CD8-positive, alpha-beta memory T cell (primary cell): ENCODE data around the gene KAT2A. TPM values are rescaled to one million over a fixed set of nuclear protein-coding genes. Genes with fewer than 3 reads are reported as not detected.

Source experiments
- CTCF ChIA-PET: fragments of 350-600 bp; sonication (Branson Sonifier 250); formaldehyde crosslinking; loops from one replicate; lab custom pipeline; 2021; ENCODE audit warnings: antibody characterized with exemption; lab: Charles Lee
- POLR2A ChIA-PET: fragments of 350-600 bp; sonication (Branson Sonifier 250); formaldehyde crosslinking; loops from one replicate; lab custom pipeline; 2021; ENCODE audit warnings: antibody characterized with exemption; lab: Charles Lee
- DNase-seq, 5 donors: peaks; one replicate each; pipeline versions ENCODE4 v3.0.0 to v3.0.0-alpha.2; 2020 to 2022; ENCODE audit warnings: mixed read lengths in 1 of 5
- H3K27ac ChIP-seq: one replicate; pipeline ENCODE4 v1.7.0; 2013; ENCODE audit warnings: low read depth, mild to moderate bottlenecking, low read length, moderate library complexity
- H3K27me3 ChIP-seq: 2 replicates; pipeline ENCODE4 v1.7.0; 2013; ENCODE audit warnings: low read length, mild to moderate bottlenecking; ENCODE audit not compliant: insufficient read depth, poor library complexity, severe bottlenecking
- H3K36me3 ChIP-seq: 2 replicates; pipeline ENCODE4 v1.7.0; 2013; ENCODE audit warnings: mild to moderate bottlenecking, low read length, moderate library complexity; ENCODE audit not compliant: insufficient read depth
- H3K4me1 ChIP-seq: 2 replicates; pipeline ENCODE4 v1.7.0; 2013; ENCODE audit warnings: mild to moderate bottlenecking, low read length, moderate library complexity; ENCODE audit not compliant: insufficient read depth
- H3K4me3 ChIP-seq: 2 replicates; pipeline ENCODE4 v1.7.0; 2013; ENCODE audit warnings: mild to moderate bottlenecking, low read length
- H3K9me3 ChIP-seq: 2 replicates; pipeline ENCODE4 v1.7.0; 2013; ENCODE audit warnings: mild to moderate bottlenecking, low read length
- H3K27ac Mint-ChIP-seq, 8 donors: one replicate each; pipeline ENCODE4 v1.8.0; 2020 to 2021; ENCODE audit warnings: mixed read lengths in 8 of 8, mild to moderate bottlenecking in 6 of 8, inconsistent platforms in 3 of 8, moderate library complexity in 3 of 8
- H3K27me3 Mint-ChIP-seq, 2 donors: one replicate each; pipeline ENCODE4 v1.8.0; 2020 to 2021; ENCODE audit warnings: mixed read lengths in 2 of 2, mild to moderate bottlenecking in 1 of 2, moderate library complexity in 1 of 2
- H3K36me3 Mint-ChIP-seq, 3 donors: one replicate each; pipeline ENCODE4 v1.8.0; 2020 to 2021; ENCODE audit warnings: mixed read lengths in 3 of 3, inconsistent platforms in 1 of 3, mild to moderate bottlenecking in 1 of 3
- H3K4me1 Mint-ChIP-seq, 3 donors: one replicate each; pipeline ENCODE4 v1.8.0; 2020 to 2021; ENCODE audit warnings: mixed read lengths in 3 of 3, inconsistent platforms in 1 of 3, mild to moderate bottlenecking in 1 of 3
- H3K4me3 Mint-ChIP-seq, 7 donors: one replicate each; pipeline ENCODE4 v1.8.0; 2020 to 2021; ENCODE audit warnings: mixed read lengths in 7 of 7, mild to moderate bottlenecking in 6 of 7, moderate library complexity in 4 of 7, inconsistent platforms in 2 of 7
- H3K9me3 Mint-ChIP-seq, 5 donors: one replicate each; pipeline ENCODE4 v1.8.0; 2020 to 2022; ENCODE audit warnings: mixed read lengths in 5 of 5, mild to moderate bottlenecking in 3 of 5, moderate library complexity in 2 of 5, inconsistent platforms in 1 of 5
- polyA plus RNA-seq: library from polyadenylated mRNA; unstranded; fragments of 300-500 nt; fragmentation: Illumina TruSeq; gene quantifications from one replicate; pipeline ENCODE4 v1.2.3, GENCODE V29; 2021
- total RNA-seq, 2 experiments: library from RNA; stranded (reverse); gene quantifications; one replicate each; pipeline ENCODE4 v1.2.3, GENCODE V29; 2021

Gene KAT2A
- total and polyA plus RNA-seq, 3 experiments from 2014 or later: 8.5 to 53.3 (median 52.5) TPM

- POLR2A ChIA-PET: no interaction called here
- H3K27me3 Mint-ChIP-seq: peaks cover 5 to 13% of the 10 kb centered on the region in 2 donors
- H3K9me3 Mint-ChIP-seq: no peaks in the 10 kb centered on the region
- H3K36me3 Mint-ChIP-seq: peaks cover 0 to 5% (median 0%) of the 10 kb centered on the region in 3 donors
- Histone ChIP-seq H3K27ac (no peak overlapping the region), H3K36me3 (no peaks in the 10 kb centered on the region), H3K27me3 (no peaks in the 10 kb centered on the region), H3K9me3 (no peaks in the 10 kb centered on the region), H3K4me1 (no peaks in the 10 kb centered on the region), H3K4me3 (no peak overlapping the region)
- no peak for DNase-seq
- H3K27ac Mint-ChIP-seq: no peak overlapping the region
- CTCF ChIA-PET: no interaction called here
- no peak overlapping the region for H3K4me3 Mint-ChIP-seq
- H3K4me1 Mint-ChIP-seq: no peaks in the 10 kb centered on the region
These were observed 42.6 kb downstream of the KAT2A start for GRCh38 chr17:42078396-42079043.

DNA sequence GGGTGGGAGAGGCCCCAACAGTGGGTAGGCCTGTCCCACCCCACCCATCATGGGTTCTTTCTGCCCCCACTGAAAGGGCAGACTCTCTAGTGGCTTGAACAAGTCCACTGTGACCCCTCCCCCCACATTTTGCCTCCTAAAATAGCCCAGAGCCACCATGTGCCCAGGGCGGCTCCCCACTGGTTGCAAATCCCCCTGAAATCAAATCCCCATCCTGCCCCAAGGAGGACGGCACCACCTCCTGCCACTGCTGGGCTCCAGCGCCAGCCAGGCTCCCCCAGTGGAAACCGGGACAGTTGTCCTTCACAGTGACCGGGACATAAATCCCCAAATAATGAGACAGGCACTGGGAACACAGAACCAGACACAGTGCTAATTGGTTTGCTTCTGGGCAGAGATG, 43.4 kb downstream of the KAT2A start:
- H3K4me3 Mint-ChIP-seq: no peak overlapping the region
- no peaks in the 10 kb centered on the region for H3K9me3 Mint-ChIP-seq
- no peak for DNase-seq
- Histone ChIP-seq H3K9me3 (no peaks in the 10 kb centered on the region), H3K27ac (no peak overlapping the region), H3K36me3 (no peaks in the 10 kb centered on the region), H3K27me3 (no peaks in the 10 kb centered on the region), H3K4me3 (no peak overlapping the region), H3K4me1 (no peaks in the 10 kb centered on the region)
- H3K4me1 Mint-ChIP-seq: peaks cover 0 to 2% (median 1%) of the 10 kb centered on the region in 3 donors
- H3K36me3 Mint-ChIP-seq: peaks cover 0 to 5% (median 0%) of the 10 kb centered on the region in 3 donors
- CTCF ChIA-PET: no interaction called here
- POLR2A ChIA-PET: no interaction called here
- peaks cover 10 to 18% of the 10 kb centered on the region in 2 donors for H3K27me3 Mint-ChIP-seq
- no peak overlapping the region for H3K27ac Mint-ChIP-seq

GRCh38 chr17:42076797-42077559, 44.2 kb downstream of the KAT2A start:
- H3K4me3 ChIP-seq: no peak overlapping the region
- no peak for DNase-seq
- CTCF ChIA-PET: interaction anchor here (0.9 to 1.0 kb wide), 3 partner anchors 9 to 261 kb away, joined by 3 to 4 read pairs (median 3); no protein-coding TSS in a partner anchor

GRCh38 chr17:42075789-42076188, 45.4 kb downstream of the KAT2A start:
- POLR2A ChIA-PET: no interaction called here

More at GRCh38 chr17:42076797-42077559, 44.2 kb downstream of the KAT2A start:
- Histone ChIP-seq H3K9me3 (no peaks in the 10 kb centered on the region), H3K36me3 (no peaks in the 10 kb centered on the region), H3K27me3 (peaks cover 4% of the 10 kb centered on the region), H3K4me1 (peaks cover 4% of the 10 kb centered on the region), H3K27ac (no peak overlapping the region)
- Mint-ChIP-seq H3K27ac (peak overlapping the region in 1 of 8 donors; percentile 38), H3K36me3 (peaks cover 0 to 5% (median 0%) of the 10 kb centered on the region in 3 donors), H3K9me3 (no peaks in the 10 kb centered on the region), H3K27me3 (peaks cover 11 to 21% of the 10 kb centered on the region in 2 donors), H3K4me3 (no peak overlapping the region), H3K4me1 (peaks cover 1 to 6% (median 2%) of the 10 kb centered on the region in 3 donors)
- POLR2A ChIA-PET: no interaction called here

DNA sequence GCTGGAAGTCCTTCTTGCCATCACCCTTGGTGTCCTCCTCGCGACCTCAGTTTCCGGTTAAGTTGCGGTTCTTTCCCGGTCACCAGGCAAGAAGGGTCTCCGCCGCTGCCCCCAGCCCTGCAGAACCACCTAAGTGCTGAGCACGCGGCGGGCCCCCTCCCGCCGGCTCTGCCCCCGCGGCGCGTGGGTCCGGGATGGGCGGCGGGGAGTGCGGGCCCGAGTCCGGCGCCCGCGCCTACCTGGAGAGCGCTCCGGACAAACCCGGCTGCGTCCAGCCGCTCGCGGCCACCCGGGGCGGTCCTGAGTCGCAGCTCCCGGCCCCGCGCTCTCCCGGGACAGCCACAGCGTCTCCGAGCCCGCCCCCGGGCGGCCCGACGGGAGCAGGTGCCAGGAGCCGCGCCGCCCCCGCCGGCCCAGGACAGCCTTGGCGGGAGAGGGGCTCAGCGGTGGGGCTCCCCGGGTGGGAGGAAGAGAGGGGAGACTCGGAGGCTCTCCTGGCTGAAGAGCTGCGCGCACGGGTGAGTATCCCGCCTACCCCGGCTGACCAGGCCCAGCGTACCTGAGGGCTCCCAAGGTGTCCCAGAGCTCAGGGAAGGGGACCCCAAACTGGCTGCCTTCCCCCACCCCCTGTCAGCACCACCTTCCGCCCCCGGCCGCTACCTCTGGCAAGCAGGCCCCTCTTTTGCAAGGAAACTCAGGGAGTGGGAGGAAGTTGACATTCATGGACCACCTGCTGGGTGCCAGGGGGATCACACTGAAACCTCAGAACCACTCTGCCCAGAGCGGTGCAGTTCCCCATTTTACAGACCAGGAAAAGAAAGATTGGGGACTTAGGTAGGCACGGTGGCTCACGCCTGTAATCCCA, 48.6 kb downstream of the KAT2A start:
- no peak for DNase-seq

More at GRCh38 chr17:42075789-42076188, 45.4 kb downstream of the KAT2A start:
- Histone ChIP-seq H3K27ac (no peak overlapping the region), H3K27me3 (peaks cover 9% of the 10 kb centered on the region), H3K9me3 (no peaks in the 10 kb centered on the region), H3K4me1 (peaks cover 8% of the 10 kb centered on the region), H3K36me3 (no peaks in the 10 kb centered on the region), H3K4me3 (no peak overlapping the region)
- peaks cover 13 to 30% of the 10 kb centered on the region in 2 donors for H3K27me3 Mint-ChIP-seq
- CTCF ChIA-PET: no interaction called here
- no peak overlapping the region for H3K27ac Mint-ChIP-seq
- H3K36me3 Mint-ChIP-seq: peaks cover 0 to 5% (median 0%) of the 10 kb centered on the region in 3 donors
- peaks cover 4 to 14% (median 5%) of the 10 kb centered on the region in 3 donors for H3K4me1 Mint-ChIP-seq
- H3K4me3 Mint-ChIP-seq: no peak overlapping the region
- no peaks in the 10 kb centered on the region for H3K9me3 Mint-ChIP-seq
- DNase-seq: no peak

GRCh38 chr17:42071810-42072209, 49.4 kb downstream of the KAT2A start:
- no peak for DNase-seq
- H3K36me3 ChIP-seq: no peaks in the 10 kb centered on the region
- H3K9me3 ChIP-seq: no peaks in the 10 kb centered on the region
- peaks cover 9% of the 10 kb centered on the region for H3K27me3 ChIP-seq
- Mint-ChIP-seq H3K4me1 (peaks cover 4 to 14% (median 5%) of the 10 kb centered on the region in 3 donors), H3K27ac (peak overlapping the region in 2 of 8 donors; percentile 18 to 64), H3K9me3 (no peaks in the 10 kb centered on the region), H3K4me3 (peak overlapping the region in 5 of 7 donors; percentile 37 to 74 (median 55)), H3K27me3 (peaks cover 15 to 40% of the 10 kb centered on the region in 2 donors), H3K36me3 (peaks cover 0 to 5% (median 0%) of the 10 kb centered on the region in 3 donors)
- H3K27ac ChIP-seq: no peak overlapping the region
- H3K4me1 ChIP-seq: peaks cover 8% of the 10 kb centered on the region
- ChIA-PET CTCF (interaction anchor here (1.2 to 1.4 kb wide), 2 partner anchors 41 to 46 kb away, joined by 3 read pairs; no protein-coding TSS in a partner anchor), POLR2A (no interaction called here)
- H3K4me3 ChIP-seq: no peak overlapping the region

More for the DNA sequence above, 48.6 kb downstream of the KAT2A start:
- Mint-ChIP-seq H3K27ac (no peak overlapping the region), H3K36me3 (peaks cover 0 to 5% (median 0%) of the 10 kb centered on the region in 3 donors), H3K27me3 (peaks cover 15 to 40% of the 10 kb centered on the region in 2 donors), H3K4me3 (peak overlapping the region in 5 of 7 donors; percentile 44 to 81 (median 62)), H3K9me3 (no peaks in the 10 kb centered on the region), H3K4me1 (peaks cover 4 to 14% (median 5%) of the 10 kb centered on the region in 3 donors)
- peaks cover 9% of the 10 kb centered on the region for H3K27me3 ChIP-seq
- no peaks in the 10 kb centered on the region for H3K9me3 ChIP-seq
- peaks cover 8% of the 10 kb centered on the region for H3K4me1 ChIP-seq
- H3K27ac ChIP-seq: no peak overlapping the region
- ChIA-PET CTCF (interaction anchor here (0.6 to 1.4 kb wide), 3 partner anchors 41 to 106 kb away, joined by 3 read pairs; no protein-coding TSS in a partner anchor), POLR2A (no interaction called here)
- H3K36me3 ChIP-seq: no peaks in the 10 kb centered on the region
- no peak overlapping the region for H3K4me3 ChIP-seq

DNA sequence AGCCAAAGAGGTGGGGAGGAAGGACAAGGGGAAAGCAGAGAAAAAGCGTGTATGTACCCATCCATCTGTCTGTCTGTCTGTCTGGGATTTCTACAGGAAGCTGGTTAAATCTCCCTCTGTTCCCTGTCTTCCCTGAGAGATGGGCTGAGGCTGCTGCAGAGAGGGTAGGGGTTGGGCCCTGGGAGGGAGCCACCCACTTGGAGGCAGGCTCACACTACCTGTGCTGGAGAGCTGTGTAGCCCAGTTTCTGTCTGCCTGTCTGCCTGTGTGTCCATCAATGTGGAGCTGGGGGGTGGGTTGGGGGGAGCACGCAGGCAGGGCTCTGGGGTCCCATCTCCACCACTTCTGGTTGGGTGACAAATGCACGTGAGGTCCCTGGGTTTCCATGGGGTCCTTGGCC, 52.2 kb downstream of the KAT2A start:
- no peak for DNase-seq
- no peak overlapping the region for H3K4me3 Mint-ChIP-seq
- H3K4me1 ChIP-seq: peaks cover 13% of the 10 kb centered on the region
- H3K27me3 ChIP-seq: peaks cover 9% of the 10 kb centered on the region
- H3K36me3 Mint-ChIP-seq: peaks cover 0 to 3% (median 0%) of the 10 kb centered on the region in 3 donors
- no peaks in the 10 kb centered on the region for H3K9me3 ChIP-seq
- H3K4me1 Mint-ChIP-seq: peaks cover 7 to 18% (median 8%) of the 10 kb centered on the region in 3 donors
- no peak overlapping the region for H3K27ac Mint-ChIP-seq
- H3K27ac ChIP-seq: no peak overlapping the region
- H3K4me3 ChIP-seq: no peak overlapping the region
- H3K27me3 Mint-ChIP-seq: peaks cover 16 to 35% of the 10 kb centered on the region in 2 donors
- ChIA-PET CTCF (interaction anchor here (1.2 to 5.5 kb wide), 5 partner anchors 15 to 49 kb away, joined by 3 to 57 read pairs (median 6); partner anchors contain the start of gene NKIRAS2), POLR2A (interaction anchor here (0.6 kb wide), 1 partner anchor 46 kb away, joined by 5 read pairs; no protein-coding TSS in a partner anchor)
- H3K36me3 ChIP-seq: no peaks in the 10 kb centered on the region
- no peaks in the 10 kb centered on the region for H3K9me3 Mint-ChIP-seq
